HepG2 (cell line): Measurements from ENCODE around the gene AGPAT2. TPM values are rescaled to one million over a fixed set of nuclear protein-coding genes. Genes with fewer than 3 reads are reported as not detected.

Experiments
- FUBP1 ChIP-seq: sonication (generic); formaldehyde crosslinking; IDR thresholded peaks from 2 replicates; pipeline ENCODE4 v1.5.1; 2020; ENCODE audit warnings: missing genetic modification reagents, mild to moderate bottlenecking, borderline replicate concordance
- ISL2 ChIP-seq: sonication (generic); formaldehyde crosslinking; IDR thresholded peaks from 2 replicates; pipeline ENCODE4 v1.5.0; 2020; ENCODE audit warnings: missing genetic modification reagents
- MTERF4 ChIP-seq: sonication (generic); formaldehyde crosslinking; IDR thresholded peaks from 2 replicates; pipeline ENCODE4 v1.8.0; 2023; ENCODE audit warnings: mild to moderate bottlenecking, missing genetic modification reagents
- MXI1 ChIP-seq: IDR thresholded peaks from 3 replicates; pipeline ENCODE4 v1.6.1; 2012; ENCODE audit warnings: low read depth, low read length, inconsistent platforms, borderline replicate concordance
- NFE2L2 ChIP-seq: fragments of 150-350 bp; IDR thresholded peaks from 2 replicates; pipeline ENCODE4 v1.6.1; 2014; ENCODE audit warnings: low read length
- RXRA ChIP-seq: sonication (generic); formaldehyde crosslinking; IDR thresholded peaks from 2 replicates; pipeline ENCODE4 v1.5.1; 2020; ENCODE audit warnings: missing genetic modification reagents
- SALL2 ChIP-seq: sonication (generic); formaldehyde crosslinking; IDR thresholded peaks from 2 replicates; pipeline ENCODE4 v1.8.1; 2023; ENCODE audit warnings: mild to moderate bottlenecking, missing genetic modification reagents, inconsistent platforms
- SOX5 ChIP-seq: IDR thresholded peaks from 2 replicates; pipeline ENCODE4 v1.6.1; 2016; ENCODE audit warnings: borderline replicate concordance
- SSRP1 ChIP-seq: IDR thresholded peaks from 2 replicates; pipeline ENCODE4 v1.6.1; 2016; ENCODE audit warnings: control low read depth
- ZFX ChIP-seq: sonication (generic); formaldehyde crosslinking; IDR thresholded peaks from 2 replicates; pipeline ENCODE4 v1.4.0; 2020; ENCODE audit warnings: mild to moderate bottlenecking, low read depth, missing genetic modification reagents, moderate library complexity
- ZGPAT ChIP-seq: IDR thresholded peaks from 2 replicates; pipeline ENCODE4 v1.6.1; 2016; ENCODE audit warnings: mild to moderate bottlenecking
- ZNF225 ChIP-seq: sonication (generic); formaldehyde crosslinking; IDR thresholded peaks from 2 replicates; pipeline ENCODE4 v1.4.0; 2020; ENCODE audit warnings: mild to moderate bottlenecking, missing genetic modification reagents
- ZNF263 ChIP-seq: sonication (generic); formaldehyde crosslinking; IDR thresholded peaks from 2 replicates; pipeline ENCODE4 v1.4.0; 2020; ENCODE audit warnings: missing genetic modification reagents
- ZNF430 ChIP-seq: sonication (generic); formaldehyde crosslinking; IDR thresholded peaks from 2 replicates; pipeline ENCODE4 v1.9.0; 2021; ENCODE audit warnings: mild to moderate bottlenecking, missing genetic modification reagents
- ZSCAN25 ChIP-seq: sonication (generic); formaldehyde crosslinking; IDR thresholded peaks from 2 replicates; pipeline ENCODE4 v1.8.0; 2022; ENCODE audit warnings: mild to moderate bottlenecking, missing genetic modification reagents
- polyA plus RNA-seq, 8 experiments: library from polyadenylated mRNA; depleted of rRNA in 3 of 8; stranded (reverse) in 7 of 8; unstranded in 1 of 8; fragments of >200 nt; fragmentation: Illumina TruSeq in 4 of 8; extraction: Trizol in 4 of 8; gene quantifications; 2 replicates each; pipeline versions ENCODE4 v1.2.1 to v1.2.3, GENCODE V29; 2011 to 2016; ENCODE audit warnings: low read depth in 4 of 8, missing spikeins in 1 of 8, mixed read lengths in 1 of 8; ENCODE audit not compliant: insufficient read depth in 1 of 8
- total RNA-seq, 5 experiments: library from RNA; depleted of rRNA; stranded (reverse); fragments of >200 nt; fragmentation: Illumina TruSeq; extraction: Trizol; gene quantifications; 2 replicates each; pipeline ENCODE4 v1.2.3, GENCODE V29; 2016; ENCODE audit warnings: low read depth in 1 of 5
- TF ChIP-seq, protein P1 (sequence below): conservative IDR thresholded peaks from 2 replicates; pipeline ENCODE4 v1.6.1; 2018; ENCODE audit warnings: missing genetic modification reagents
- TF ChIP-seq, protein P2 (sequence below): sonication (generic); formaldehyde crosslinking; IDR thresholded peaks from 2 replicates; pipeline ENCODE4 v1.4.0; 2020; ENCODE audit warnings: missing genetic modification reagents, mild to moderate bottlenecking, borderline replicate concordance
- TF ChIP-seq, protein P3 (sequence below): sonication (generic); formaldehyde crosslinking; IDR thresholded peaks from 2 replicates; pipeline ENCODE4 v1.8.0; 2022; ENCODE audit warnings: mild to moderate bottlenecking, missing genetic modification reagents; ENCODE audit not compliant: insufficient replicate concordance

AGPAT2 gene
- total and polyA plus RNA-seq, 2 of the 13 experiments (the other 11 are each of a cell fraction or from before 2014, with no cell fraction given): 3.9 to 25.8 TPM

DNA sequence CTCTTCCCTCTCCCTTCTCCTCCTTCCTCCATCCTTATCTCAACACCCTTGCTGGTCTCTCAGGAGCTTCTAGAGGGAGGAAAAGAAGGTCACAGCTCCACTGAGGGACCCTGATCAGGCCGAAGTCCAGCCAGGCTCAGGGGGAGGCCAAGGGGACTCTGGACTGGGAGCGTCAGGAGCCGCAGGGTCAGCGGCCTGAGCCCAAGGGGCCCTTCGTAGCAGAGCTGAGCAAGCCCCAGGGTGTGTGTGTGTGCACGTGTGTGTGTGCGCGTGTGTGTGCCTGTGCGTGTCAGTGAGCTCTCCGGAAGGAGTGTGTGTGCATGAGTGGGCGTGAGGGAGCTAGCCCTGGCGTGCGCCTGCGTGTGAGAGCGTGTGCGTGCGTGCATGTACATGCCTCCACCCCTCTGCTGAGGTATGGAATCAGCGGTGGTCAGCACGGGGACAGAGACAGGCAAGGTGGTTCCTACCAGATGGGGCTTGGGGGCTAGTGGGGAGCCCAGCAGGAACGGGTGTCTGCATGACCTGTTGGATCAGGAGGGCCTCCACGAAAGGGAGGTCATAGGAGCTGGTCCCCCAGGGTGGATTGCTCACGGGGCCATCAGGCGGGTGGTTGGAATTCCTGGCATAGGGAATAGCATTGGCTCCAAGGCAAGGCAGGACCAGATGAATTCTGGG, 10.0 kb upstream of the AGPAT2 start (continued):
- TF ChIP-seq, protein P1, sequence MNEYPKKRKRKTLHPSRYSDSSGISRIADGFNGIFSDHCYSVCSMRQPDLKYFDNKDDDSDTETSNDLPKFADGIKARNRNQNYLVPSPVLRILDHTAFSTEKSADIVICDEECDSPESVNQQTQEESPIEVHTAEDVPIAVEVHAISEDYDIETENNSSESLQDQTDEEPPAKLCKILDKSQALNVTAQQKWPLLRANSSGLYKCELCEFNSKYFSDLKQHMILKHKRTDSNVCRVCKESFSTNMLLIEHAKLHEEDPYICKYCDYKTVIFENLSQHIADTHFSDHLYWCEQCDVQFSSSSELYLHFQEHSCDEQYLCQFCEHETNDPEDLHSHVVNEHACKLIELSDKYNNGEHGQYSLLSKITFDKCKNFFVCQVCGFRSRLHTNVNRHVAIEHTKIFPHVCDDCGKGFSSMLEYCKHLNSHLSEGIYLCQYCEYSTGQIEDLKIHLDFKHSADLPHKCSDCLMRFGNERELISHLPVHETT: no peak
- TF ChIP-seq SOX5 (CRISPR knock-in tag): 0 out of 2 replicates have a peak, but pooled peaks have one; percentile 15
- TF ChIP-seq ZSCAN25 (CRISPR knock-in tag): peak; percentile 69; the same call in 1 of the 2 replicates
- no peak for TF ChIP-seq NFE2L2
- peak; percentile 66 for TF ChIP-seq ZNF263
- TF ChIP-seq MXI1: no peak
- TF ChIP-seq ZNF225 (CRISPR knock-in tag): 0 out of 2 replicates have a peak, but pooled peaks have one; percentile 64
- TF ChIP-seq ZNF430: no peak
- no peak for TF ChIP-seq FUBP1 (CRISPR knock-in tag)
- TF ChIP-seq, protein P2, sequence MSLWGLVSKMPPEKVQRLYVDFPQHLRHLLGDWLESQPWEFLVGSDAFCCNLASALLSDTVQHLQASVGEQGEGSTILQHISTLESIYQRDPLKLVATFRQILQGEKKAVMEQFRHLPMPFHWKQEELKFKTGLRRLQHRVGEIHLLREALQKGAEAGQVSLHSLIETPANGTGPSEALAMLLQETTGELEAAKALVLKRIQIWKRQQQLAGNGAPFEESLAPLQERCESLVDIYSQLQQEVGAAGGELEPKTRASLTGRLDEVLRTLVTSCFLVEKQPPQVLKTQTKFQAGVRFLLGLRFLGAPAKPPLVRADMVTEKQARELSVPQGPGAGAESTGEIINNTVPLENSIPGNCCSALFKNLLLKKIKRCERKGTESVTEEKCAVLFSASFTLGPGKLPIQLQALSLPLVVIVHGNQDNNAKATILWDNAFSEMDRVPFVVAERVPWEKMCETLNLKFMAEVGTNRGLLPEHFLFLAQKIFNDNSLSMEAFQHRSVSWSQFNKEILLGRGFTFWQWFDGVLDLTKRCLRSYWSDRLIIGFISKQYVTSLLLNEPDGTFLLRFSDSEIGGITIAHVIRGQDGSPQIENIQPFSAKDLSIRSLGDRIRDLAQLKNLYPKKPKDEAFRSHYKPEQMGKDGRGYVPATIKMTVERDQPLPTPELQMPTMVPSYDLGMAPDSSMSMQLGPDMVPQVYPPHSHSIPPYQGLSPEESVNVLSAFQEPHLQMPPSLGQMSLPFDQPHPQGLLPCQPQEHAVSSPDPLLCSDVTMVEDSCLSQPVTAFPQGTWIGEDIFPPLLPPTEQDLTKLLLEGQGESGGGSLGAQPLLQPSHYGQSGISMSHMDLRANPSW (CRISPR knock-in tag): no peak
- TF ChIP-seq ZGPAT (CRISPR knock-in tag): no peak
- no peak for TF ChIP-seq MTERF4
- TF ChIP-seq ISL2 (CRISPR knock-in tag): no peak
- TF ChIP-seq, protein P3, sequence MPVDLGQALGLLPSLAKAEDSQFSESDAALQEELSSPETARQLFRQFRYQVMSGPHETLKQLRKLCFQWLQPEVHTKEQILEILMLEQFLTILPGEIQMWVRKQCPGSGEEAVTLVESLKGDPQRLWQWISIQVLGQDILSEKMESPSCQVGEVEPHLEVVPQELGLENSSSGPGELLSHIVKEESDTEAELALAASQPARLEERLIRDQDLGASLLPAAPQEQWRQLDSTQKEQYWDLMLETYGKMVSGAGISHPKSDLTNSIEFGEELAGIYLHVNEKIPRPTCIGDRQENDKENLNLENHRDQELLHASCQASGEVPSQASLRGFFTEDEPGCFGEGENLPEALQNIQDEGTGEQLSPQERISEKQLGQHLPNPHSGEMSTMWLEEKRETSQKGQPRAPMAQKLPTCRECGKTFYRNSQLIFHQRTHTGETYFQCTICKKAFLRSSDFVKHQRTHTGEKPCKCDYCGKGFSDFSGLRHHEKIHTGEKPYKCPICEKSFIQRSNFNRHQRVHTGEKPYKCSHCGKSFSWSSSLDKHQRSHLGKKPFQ: no peak
- peak; percentile 92 for TF ChIP-seq RXRA (CRISPR knock-in tag)
- TF ChIP-seq SALL2 (CRISPR knock-in tag): no peak
- TF ChIP-seq SSRP1 (CRISPR knock-in tag): no peak
- peak; percentile 46 for TF ChIP-seq ZFX (CRISPR knock-in tag)
